GM12892 (cell line): ENCODE measurements around the gene XYLT2. TPM values are rescaled to one million over a fixed set of nuclear protein-coding genes. Genes with fewer than 3 reads are reported as not detected.
A peak's percentile ranks its signal among the peaks of the same experiment; 100 is the strongest.
"Not testable (repeated sequence)": the region's sequence is repeated elsewhere in the genome, so short reads cannot be mapped to it uniquely, and the experiment has no call there.

Source experiments
- DNase-seq: peaks from one replicate; pipeline ENCODE4 v3.0.0; 2011; ENCODE audit not compliant: insufficient read length
- FAIRE-seq: peaks from 2 replicates; lab custom pipeline; 2011; peaks lifted over from hg19 to GRCh38; lab: Jason Lieb, UNC
- POLR2A ChIP-seq: IDR thresholded peaks from 2 replicates; pipeline ENCODE4 v1.6.1; 2011; ENCODE audit warnings: low read depth, low read length, control low read depth
- POLR2AphosphoS5 ChIP-seq: IDR thresholded peaks from 2 replicates; pipeline ENCODE4 v1.6.1; 2011; ENCODE audit warnings: low read depth, low read length, control low read depth
- TAF1 ChIP-seq: IDR thresholded peaks from 2 replicates; pipeline ENCODE4 v1.6.1; 2011; ENCODE audit warnings: low read depth, mild to moderate bottlenecking, control low read depth, low read length, borderline replicate concordance
- polyA plus RNA-seq: library from polyadenylated mRNA; unstranded; fragments of >200 nt; gene quantifications from one replicate; pipeline ENCODE4 v1.2.1, GENCODE V29; 2012; ENCODE audit warnings: missing spikeins, inconsistent platforms; ENCODE audit not compliant: missing spikeins

Gene XYLT2
- polyA plus RNA-seq: 8.2 TPM

DNA sequence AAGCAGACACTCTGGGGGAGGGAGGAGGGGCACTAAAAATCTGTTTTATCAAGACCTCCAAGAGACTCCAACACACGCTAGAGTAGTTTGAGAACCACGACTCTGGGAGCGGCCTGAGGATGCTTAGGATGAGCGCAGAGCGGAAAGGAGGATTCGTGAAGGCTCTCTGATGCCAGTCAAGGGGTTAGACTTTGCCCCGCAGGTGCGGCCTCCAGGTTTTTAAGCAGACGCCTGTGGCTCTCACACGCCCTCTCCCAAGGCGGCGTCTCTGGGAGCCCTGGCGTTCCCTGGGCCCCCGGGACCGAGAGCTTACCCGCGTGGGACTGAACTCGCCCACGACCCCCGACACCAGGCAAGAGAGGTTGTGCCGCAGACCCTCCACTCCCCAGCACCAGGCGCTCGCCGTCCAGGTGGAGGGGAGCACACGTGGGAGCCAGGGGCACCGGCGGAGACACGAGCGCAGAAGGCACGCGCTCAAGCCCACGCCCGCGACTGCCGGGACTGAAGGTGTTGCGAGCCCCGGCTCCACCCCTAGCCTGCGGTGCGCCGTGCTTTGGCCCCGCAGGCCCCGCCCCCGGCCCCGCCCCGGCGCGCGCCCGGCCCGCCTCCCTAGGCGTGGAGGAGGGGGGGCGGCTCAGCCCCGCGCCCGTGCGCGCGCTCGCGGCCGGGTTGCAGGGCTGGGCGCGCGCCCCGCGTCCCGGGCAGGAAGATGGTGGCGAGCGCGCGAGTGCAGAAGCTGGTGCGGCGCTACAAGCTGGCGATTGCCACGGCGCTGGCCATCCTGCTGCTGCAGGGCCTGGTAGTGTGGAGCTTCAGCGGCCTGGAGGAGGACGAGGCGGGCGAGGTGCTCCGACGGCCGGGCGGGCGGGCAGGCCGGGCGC lies at the start of gene XYLT2:
Gene XYLT2 (plus strand): TSS at position 695 of the 881 bp plus-strand sequence. CDS start 15 bp downstream, at position 710.
- TF ChIP-seq TAF1 (0 out of 2 replicates have a peak, but pooled peaks have one; percentile 40), POLR2AphosphoS5 (peak; percentile 38; the same call in 1 of the 2 replicates), POLR2A (peak; percentile 82)
- FAIRE-seq: peak; percentile 85
- DNase-seq: peak; percentile 95

DNA sequence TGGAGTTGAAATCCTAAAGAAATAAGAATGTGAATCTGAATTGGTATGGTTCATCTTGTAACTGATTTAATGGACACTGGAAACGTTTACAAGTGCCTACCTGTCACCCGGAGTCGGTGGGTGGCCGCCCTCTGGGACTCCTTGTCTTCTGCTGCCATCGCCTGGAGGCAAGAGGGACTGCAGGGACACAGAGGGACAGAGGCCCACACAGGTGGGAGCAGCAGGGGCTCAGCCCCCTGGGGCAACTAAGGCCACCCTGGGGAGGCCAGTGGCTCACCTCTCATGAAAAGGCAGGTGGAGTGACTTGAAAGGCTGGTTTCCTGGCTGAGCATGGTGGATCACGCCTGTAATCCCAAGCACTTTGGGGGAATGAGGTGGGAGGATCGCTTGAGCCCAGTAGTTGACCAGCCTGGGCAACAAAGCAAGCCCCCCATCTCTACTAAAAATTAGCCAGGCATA lies 48.5 kb upstream of the XYLT2 start:
- DNase-seq: peak; percentile 63
- no peak for TF ChIP-seq POLR2AphosphoS5
- peak; percentile 90 for FAIRE-seq

DNA sequence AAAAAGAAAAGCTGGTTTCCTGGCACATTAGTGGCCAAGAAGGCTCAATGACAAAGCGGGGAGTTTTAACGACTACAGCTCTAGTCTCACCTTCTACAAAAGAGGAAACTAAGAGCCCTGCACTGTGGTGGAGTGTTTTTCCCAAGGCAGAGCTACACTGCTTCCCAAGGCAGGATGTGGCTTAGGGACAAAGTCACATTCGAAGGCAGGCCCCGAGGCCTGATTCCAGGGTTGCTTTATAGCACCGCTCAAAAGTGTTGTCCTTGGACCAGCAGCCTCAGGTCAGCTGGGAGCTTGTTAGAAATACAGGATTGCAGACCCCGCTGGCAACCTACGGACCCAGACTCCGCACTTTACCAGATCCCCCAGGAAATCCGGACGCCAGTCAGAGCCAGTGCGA lies 47.9 kb upstream of the XYLT2 start:
- FAIRE-seq (no peak), DNase-seq (no peak)
- TF ChIP-seq POLR2AphosphoS5 (no peak), TAF1 (no peak), POLR2A (no peak)

DNA sequence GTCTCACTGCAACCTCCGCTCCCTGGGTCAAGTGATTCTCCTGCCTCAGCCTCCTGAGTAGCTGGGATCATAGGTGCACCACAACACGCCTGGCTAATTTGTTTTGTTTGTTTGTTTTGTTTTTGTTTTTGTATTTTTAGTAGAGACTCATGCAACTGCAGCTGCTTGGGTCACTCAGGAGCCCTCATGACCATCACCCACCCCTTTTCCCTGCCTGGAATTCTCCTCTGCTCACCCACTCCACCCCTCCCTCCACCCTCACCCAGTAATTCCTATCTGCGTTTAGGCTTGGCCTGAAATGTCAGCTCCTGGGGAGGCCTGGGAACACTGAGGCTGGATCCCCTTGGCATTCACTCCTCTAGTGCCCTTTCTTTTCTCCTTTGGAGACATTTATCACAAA lies 46.1 kb upstream of the XYLT2 start:
- TF ChIP-seq TAF1 (no peak), POLR2A (no peak), POLR2AphosphoS5 (no peak)
- DNase-seq (no peak), FAIRE-seq (no peak)

DNA sequence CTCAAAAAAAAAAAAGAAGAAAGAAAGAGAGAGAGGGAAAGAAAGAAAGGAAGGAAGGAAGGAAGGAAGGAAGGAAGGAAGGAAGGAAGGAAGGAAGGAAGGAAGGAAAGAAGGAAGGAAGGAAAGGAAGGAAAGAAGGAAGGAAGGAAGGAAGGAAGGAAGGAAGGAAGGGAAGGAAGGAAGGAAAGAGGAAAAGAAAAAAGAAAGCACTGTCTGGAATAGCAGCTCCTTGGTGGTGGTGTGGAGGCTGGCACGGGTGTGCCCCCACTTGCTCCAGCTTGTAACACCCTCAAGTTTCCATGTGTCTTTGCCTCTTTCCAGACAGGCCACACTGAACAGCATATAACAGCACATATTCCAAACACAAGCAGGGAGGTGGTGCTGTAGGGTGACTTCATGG lies 45.1 kb upstream of the XYLT2 start:
- not testable (repeated sequence) for DNase-seq, FAIRE-seq

DNA sequence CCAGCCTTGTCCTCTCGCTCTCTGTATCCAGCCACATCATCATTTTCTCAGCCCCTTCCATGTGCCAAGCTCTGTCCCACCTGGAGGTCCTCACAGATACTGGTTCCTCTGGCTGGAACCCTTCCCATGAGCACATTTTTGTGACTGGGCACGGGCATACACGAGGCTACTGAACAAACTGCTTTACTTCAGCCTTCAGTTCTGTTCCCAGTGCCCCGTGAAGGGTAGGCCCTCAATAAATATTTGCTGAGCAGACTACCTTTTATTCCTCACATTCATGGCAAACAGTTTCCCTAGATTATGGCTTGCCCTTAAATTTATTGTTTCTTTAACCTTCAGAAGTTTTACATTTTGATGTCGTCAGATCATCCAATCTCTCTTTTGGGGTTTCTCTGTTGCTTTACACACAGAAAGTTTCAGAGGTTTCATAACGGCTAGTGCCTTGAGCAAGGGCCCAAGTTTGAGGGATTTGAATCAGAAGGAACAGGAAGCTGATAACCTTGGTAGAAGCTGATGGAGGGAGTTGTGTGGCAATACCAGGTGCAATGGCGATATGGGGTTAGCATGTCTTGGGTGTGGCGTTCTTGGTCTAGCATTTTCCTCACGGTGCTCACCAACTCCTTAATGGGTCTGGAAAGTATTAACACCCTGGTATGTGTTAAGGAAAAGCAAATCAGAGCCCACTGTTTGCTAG lies 43.9 kb upstream of the XYLT2 start:
- TF ChIP-seq POLR2AphosphoS5 (no peak), TAF1 (no peak), POLR2A (no peak)
- DNase-seq (no peak), FAIRE-seq (no peak)

DNA sequence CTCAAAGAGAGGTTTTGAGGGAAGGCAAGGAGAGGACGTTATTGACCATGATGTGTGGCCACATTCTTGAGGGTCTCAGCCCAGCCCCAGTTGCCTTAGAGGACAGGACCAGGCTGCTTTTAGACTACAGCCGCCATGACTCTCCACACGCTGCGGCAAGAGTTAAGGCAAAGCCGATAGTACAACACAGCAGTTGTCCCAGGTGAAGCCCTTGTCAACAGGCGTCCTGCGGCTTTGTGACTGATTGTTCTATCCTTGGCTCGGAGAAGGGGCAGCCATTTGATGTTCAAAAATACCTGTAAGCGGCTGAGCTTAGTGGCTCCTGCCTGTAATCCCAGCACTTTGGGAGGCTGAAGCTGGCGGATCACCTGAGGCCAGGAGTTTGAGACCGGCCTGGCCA lies 42.9 kb upstream of the XYLT2 start:
- no peak for TF ChIP-seq TAF1
- no peak for TF ChIP-seq POLR2AphosphoS5
- TF ChIP-seq POLR2A: no peak
- FAIRE-seq (no peak), DNase-seq (no peak)

DNA sequence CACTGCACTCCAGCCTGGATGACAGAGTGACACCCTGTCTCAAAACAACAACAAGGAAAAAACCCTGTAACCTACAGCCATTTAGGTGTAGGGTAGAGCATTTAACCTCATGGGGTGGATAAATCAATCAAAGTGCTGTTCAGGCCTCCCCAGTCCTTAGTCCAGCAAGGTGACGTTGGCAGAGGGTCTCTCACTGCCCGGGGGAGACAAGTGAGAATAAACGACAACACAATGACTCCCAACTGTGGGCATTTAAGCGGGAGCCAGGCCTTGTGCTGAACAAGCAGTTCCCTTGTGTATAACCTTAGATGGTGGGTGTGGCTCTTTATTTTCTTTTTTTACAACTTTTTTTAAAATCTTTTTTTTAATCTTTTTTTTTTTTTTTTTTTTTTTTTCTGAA lies 42.3 kb upstream of the XYLT2 start:
- TF ChIP-seq TAF1: no peak
- no peak for TF ChIP-seq POLR2A
- TF ChIP-seq POLR2AphosphoS5: no peak
- DNase-seq (no peak), FAIRE-seq (no peak)

DNA sequence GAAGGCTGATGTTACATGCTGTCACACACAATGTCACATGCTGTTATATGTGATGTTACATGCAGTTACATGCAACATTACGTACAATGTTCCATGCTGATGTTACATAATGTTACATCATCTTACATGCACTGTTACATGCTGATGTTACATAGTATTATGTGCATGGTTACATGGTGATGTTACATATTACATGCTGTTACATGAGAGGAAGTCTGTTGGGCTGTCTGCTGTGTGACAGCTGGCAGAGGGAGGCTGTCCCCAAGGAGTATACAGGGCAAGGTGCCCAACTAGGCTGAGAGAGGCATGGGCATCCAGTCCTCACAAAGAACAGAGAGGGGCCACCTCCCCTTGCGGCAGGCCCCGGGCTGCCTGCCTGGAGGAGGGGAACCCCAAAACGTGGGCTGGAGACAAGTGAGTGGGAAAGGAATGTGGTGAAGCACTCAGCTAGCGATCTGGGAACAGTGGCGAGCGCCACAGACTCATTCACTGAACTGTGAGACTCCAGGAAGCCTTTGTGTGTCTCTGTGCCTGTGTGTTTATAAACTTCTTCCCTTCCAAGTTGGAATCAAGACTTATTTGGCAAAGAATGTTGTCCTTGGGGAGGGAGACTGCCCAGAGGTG lies 41.0 kb upstream of the XYLT2 start:
- FAIRE-seq: no peak
- no peak for DNase-seq
- no peak for TF ChIP-seq TAF1
- no peak for TF ChIP-seq POLR2A
- no peak for TF ChIP-seq POLR2AphosphoS5

DNA sequence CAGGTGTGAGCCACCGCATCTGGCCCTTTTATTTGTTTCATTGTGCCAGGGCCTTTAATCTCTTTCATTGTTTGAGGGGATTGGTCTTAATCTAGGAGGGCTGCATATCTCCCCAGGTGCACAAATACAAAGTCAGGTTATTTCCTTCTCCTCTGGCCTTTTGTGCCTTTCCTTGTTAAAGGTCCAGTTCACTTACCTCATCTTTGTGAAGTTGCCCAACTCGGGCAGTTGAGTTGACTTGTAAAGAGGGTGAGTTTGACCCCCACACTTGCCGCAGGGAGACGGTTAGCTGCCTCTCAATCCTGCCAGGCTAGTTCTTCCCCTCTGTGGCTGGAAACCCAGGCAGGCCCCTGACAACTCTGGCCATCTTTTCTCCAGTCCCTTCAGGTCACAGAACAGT lies 38.3 kb upstream of the XYLT2 start:
- TF ChIP-seq POLR2A: no peak
- TF ChIP-seq POLR2AphosphoS5: no peak
- TF ChIP-seq TAF1: no peak
- FAIRE-seq (no peak), DNase-seq (no peak)

DNA sequence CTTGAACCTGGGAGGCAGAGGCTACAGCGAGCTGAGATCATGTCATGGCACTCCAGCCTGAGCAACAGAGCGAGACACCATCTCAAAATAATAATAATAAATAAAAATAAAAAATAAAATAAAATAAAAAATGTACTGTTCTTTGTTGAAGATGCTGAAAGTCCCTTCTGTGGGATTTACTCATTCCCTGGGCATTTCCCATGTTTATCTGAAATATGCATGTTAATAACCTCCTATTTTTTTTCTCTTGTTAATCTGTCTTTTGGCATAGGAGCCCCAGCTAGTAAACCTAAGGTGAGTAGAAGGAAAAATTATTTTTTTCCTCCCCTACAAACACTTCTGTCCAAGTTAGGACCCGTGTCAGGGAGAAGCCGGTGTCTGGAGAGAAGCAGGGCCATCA lies 37.3 kb upstream of the XYLT2 start:
- no peak for DNase-seq
- FAIRE-seq: no peak
- TF ChIP-seq POLR2A (no peak), POLR2AphosphoS5 (no peak), TAF1 (no peak)
